Stomach (tissue), 9 donors: ENCODE measurements around the gene FTO. TPM values are rescaled to one million over a fixed set of nuclear protein-coding genes. Genes with fewer than 3 reads are reported as not detected.

Experiments used
- DNase-seq, 2 donors: peaks; one replicate each; pipeline versions ENCODE4 v3.0.0 to v3.0.0-alpha.2; 2013 to 2019
- H3K27ac ChIP-seq, 5 donors: fragments of 200-600 bp in 4 of 5; sonication (generic) in 4 of 5; one replicate each; pipeline ENCODE4 v1.5.1; 2013 to 2019; ENCODE audit warnings: mild to moderate bottlenecking in 1 of 5, moderate library complexity in 1 of 5
- H3K27me3 ChIP-seq, 3 donors: fragments of 200-600 bp; sonication (generic); one replicate each; pipeline ENCODE4 v1.5.1; 2017 to 2019; ENCODE audit warnings: mixed run types in 1 of 3
- H3K36me3 ChIP-seq, 4 donors: fragments of 200-600 bp; sonication (generic); 1 replicate in 3 of 4; 2 replicates in 1 of 4; pipeline ENCODE4 v1.5.1; 2016 to 2019
- H3K4me1 ChIP-seq, 4 donors: fragments of 200-600 bp; sonication (generic); one replicate each; pipeline ENCODE4 v1.5.1; 2016 to 2019
- H3K4me3 ChIP-seq, 4 donors: fragments of 200-600 bp; sonication (generic) in 3 of 4; one replicate each; pipeline ENCODE4 v1.5.1; 2016 to 2019; ENCODE audit warnings: mild to moderate bottlenecking in 1 of 4
- H3K9me3 ChIP-seq, 4 donors: fragments of 200-600 bp; sonication (generic); one replicate each; pipeline ENCODE4 v1.5.1; 2016 to 2019
- CTCF ChIP-seq, 7 experiments: fragments of 450-650 bp in 4 of 7; fragments of 200-600 bp in 3 of 7; sonication (generic) in 3 of 7; IDR thresholded peaks; one replicate each; pipeline ENCODE4 v1.5.1; 2016 to 2019; ENCODE audit warnings: antibody characterized with exemption in 7 of 7, control low read depth in 2 of 7, mild to moderate bottlenecking in 1 of 7
- EP300 ChIP-seq: sonication (generic); formaldehyde crosslinking; IDR thresholded peaks from one replicate; pipeline ENCODE4 v1.6.1; 2017; ENCODE audit warnings: antibody characterized with exemption
- POLR2A ChIP-seq, 4 donors: fragments of 450-650 bp; IDR thresholded peaks; one replicate each; pipeline ENCODE4 v1.6.1; 2016; ENCODE audit warnings: antibody characterized with exemption in 4 of 4, control low read depth in 2 of 4, mild to moderate bottlenecking in 1 of 4, moderate library complexity in 1 of 4
- POLR2AphosphoS5 ChIP-seq, 3 donors: sonication (generic); formaldehyde crosslinking; IDR thresholded peaks; one replicate each; pipeline ENCODE4 v1.6.1; 2016; ENCODE audit warnings: antibody characterized with exemption in 3 of 3
- WGBS, 5 donors: extraction: QIAGEN DNeasy Blood & Tissue Kit in 3 of 5; methylation state at CpG; one replicate each; pipeline versions ENCODE4 v1.1.5 to v1.1.7; 2013 to 2018; 5-methylcytosine and 5-hydroxymethylcytosine counted together
- intact Hi-C: fragments of 100-400 bp; cut with DNase I; formaldehyde crosslinking; loops from one replicate; pipeline ENCODE4 v1.15.1; 2023; ENCODE audit warnings: low total_unique reads
- polyA plus RNA-seq, 3 donors: library from polyadenylated mRNA; stranded (reverse); fragments of 200-250 nt; gene quantifications; one replicate each; pipeline ENCODE4 v1.2.3, GENCODE V29; 2013
- total RNA-seq, 5 donors: library from RNA; depleted of rRNA; stranded (reverse); fragments of >200 nt; gene quantifications; one replicate each; pipeline versions ENCODE4 v1.1.0 to v1.2.3, GENCODE V29; 2014 to 2016
- donor health status: healthy with polysubstance abuse.
- donor health status: Bipolar disorder and iron deficiency.
- donor health status: healthy.

The FTO gene
- total and polyA plus RNA-seq, 8 donors, result 9.3 to 88.7 (median 24.6) TPM

- intact Hi-C loops, result no loop called here
- TF ChIP-seq CTCF (IDR thresholded peaks at IDR 0.05), result no peak
- TF ChIP-seq EP300, result no peak
- no peak for TF ChIP-seq POLR2A (IDR thresholded peaks at IDR 0.05)
- no peak for TF ChIP-seq POLR2AphosphoS5 (IDR thresholded peaks at IDR 0.05)
- H3K9me3 ChIP-seq, result no peaks in the 10 kb centered on the region
- no peaks in the 10 kb centered on the region for H3K27me3 ChIP-seq
- H3K4me3 ChIP-seq, result no peak overlapping the region
- H3K4me1 ChIP-seq, result peaks cover 18 to 32% (median 28%) of the 10 kb centered on the region in 4 donors
- DNase-seq, result no peak
- WGBS, 5 donors, result 61 to 97% (median 87%) methylated on average over 1 of the region's 1 CpG
- H3K27ac ChIP-seq, result no peak overlapping the region
- no peaks in the 10 kb centered on the region for H3K36me3 ChIP-seq
These were observed 49.5 kb downstream of the FTO start for GRCh38 chr16:53753431-53753830.

GRCh38 chr16:53755026-53755910, 51.3 kb downstream of the FTO start:
- 58 to 68% (median 65%) methylated on average over 9 of the region's 9 CpGs for WGBS, 5 donors

GRCh38 chr16:53756275-53756996, 52.5 kb downstream of the FTO start:
- no peaks in the 10 kb centered on the region for H3K27me3 ChIP-seq
- no peaks in the 10 kb centered on the region for H3K9me3 ChIP-seq
- peaks cover 18 to 37% (median 30%) of the 10 kb centered on the region in 4 donors for H3K4me1 ChIP-seq
- peak in 1 of 2 donors; percentile 43 for DNase-seq
- peak overlapping the region in 2 of 5 donors; percentile 13 to 39 for H3K27ac ChIP-seq
- 30 to 44% (median 39%) methylated on average over 4 of the region's 4 CpGs for WGBS, 5 donors
- no peaks in the 10 kb centered on the region for H3K36me3 ChIP-seq
- no peak overlapping the region for H3K4me3 ChIP-seq
- intact Hi-C loops, result no loop called here
- TF ChIP-seq EP300, result no peak
- no peak for TF ChIP-seq CTCF (IDR thresholded peaks at IDR 0.05)
- no peak for TF ChIP-seq POLR2AphosphoS5 (IDR thresholded peaks at IDR 0.05)
- TF ChIP-seq POLR2A (IDR thresholded peaks at IDR 0.05), result no peak

More at GRCh38 chr16:53755026-53755910, 51.3 kb downstream of the FTO start:
- H3K27me3 ChIP-seq, result no peaks in the 10 kb centered on the region
- no peaks in the 10 kb centered on the region for H3K9me3 ChIP-seq
- TF ChIP-seq POLR2AphosphoS5 (IDR thresholded peaks at IDR 0.05) (peak in 1 of 3 donors; percentile 64), POLR2A (IDR thresholded peaks at IDR 0.05) (no peak)
- peak overlapping the region in 3 of 5 donors; percentile 13 to 39 (median 25) for H3K27ac ChIP-seq
- peaks cover 18 to 32% (median 28%) of the 10 kb centered on the region in 4 donors for H3K4me1 ChIP-seq
- intact Hi-C loops, result no loop called here
- peak; percentile 65 to 73 for DNase-seq
- no peak overlapping the region for H3K4me3 ChIP-seq
- no peaks in the 10 kb centered on the region for H3K36me3 ChIP-seq

- no peaks in the 10 kb centered on the region for H3K27me3 ChIP-seq
- TF ChIP-seq POLR2AphosphoS5 (IDR thresholded peaks at IDR 0.05) (no peak), POLR2A (IDR thresholded peaks at IDR 0.05) (no peak), CTCF (IDR thresholded peaks at IDR 0.05) (no peak), EP300 (no peak)
- no peaks in the 10 kb centered on the region for H3K36me3 ChIP-seq
- no peak overlapping the region for H3K4me3 ChIP-seq
- intact Hi-C loops, result no loop called here
- H3K27ac ChIP-seq, result no peak overlapping the region
- WGBS, 5 donors, result 47 to 70% (median 53%) methylated on average over 4 of the region's 4 CpGs
- peaks cover 18 to 50% (median 37%) of the 10 kb centered on the region in 4 donors for H3K4me1 ChIP-seq
- no peaks in the 10 kb centered on the region for H3K9me3 ChIP-seq
- no peak for DNase-seq
These were observed 54.1 kb downstream of the FTO start for GRCh38 chr16:53757971-53758609.
